Measurements from ENCODE around the gene C11orf86. TPM values are rescaled to one million over a fixed set of nuclear protein-coding genes. Genes with fewer than 3 reads are reported as not detected.

The C11orf86 gene
- total and polyA plus RNA-seq, 10 of the 15 experiments (the other 5 are each of a cell fraction or from before 2014, with no cell fraction given), result not detected

- Histone ChIP-seq H3K4me2 (ENCODE audit: control insufficient read depth, insufficient read depth) (no peak overlapping the region), H3K9me3 (replicated peaks; ENCODE audit: control insufficient read depth, insufficient read depth, low read length) (no peaks in the 10 kb centered on the region), H3K4me3 (no peak overlapping the region), H3K36me3 (ENCODE audit: control insufficient read depth in 2 of 2, insufficient read depth in 2 of 2, low read length in 1 of 2) (no peaks in the 10 kb centered on the region), H4K20me1 (ENCODE audit: control insufficient read depth, insufficient read depth) (no peaks in the 10 kb centered on the region), H3K27me3 (replicated peaks in 1 of 2; ENCODE audit: control insufficient read depth in 2 of 2, insufficient read depth in 2 of 2, low read length in 1 of 2) (no peaks in the 10 kb centered on the region), H2AFZ (ENCODE audit: control insufficient read depth, low read depth, low read length) (no peak overlapping the region), H3K9ac (ENCODE audit: control insufficient read depth, insufficient read depth, low read length) (no peak overlapping the region), H3K4me1 (ENCODE audit: control insufficient read depth, insufficient read depth, low read length) (no peaks in the 10 kb centered on the region), H3K27ac (ENCODE audit: control insufficient read depth, insufficient read depth) (no peak overlapping the region), H3K79me2 (ENCODE audit: control insufficient read depth, insufficient read depth, low read length) (no peaks in the 10 kb centered on the region)
- intact Hi-C loops (cut with micrococcal nuclease; ENCODE audit: unreplicated experiment), result no loop called here
- BruUV-seq (replicated peaks), result no TSS peak
- CTCF ChIA-PET, result interaction anchor here (1.0 kb wide), 1 partner anchor 15 kb away, joined by 3 read pairs; no protein-coding TSS in a partner anchor
- in situ Hi-C loops (cut with MboI), result no loop called here
- no peak for FAIRE-seq
- TF ChIP-seq SPI1 (IDR thresholded peaks at IDR 0.05; ENCODE audit: borderline replicate concordance, insufficient read depth, low read depth, low read length), result no peak
- TF ChIP-seq IKZF1 (conservative IDR thresholded peaks at IDR 0.05), result no peak
- no peak for TF ChIP-seq RELB (IDR thresholded peaks at IDR 0.05; ENCODE audit: low read depth)
- TF ChIP-seq MXI1 (IDR thresholded peaks at IDR 0.05; ENCODE audit: low read depth, low read length), result no peak
- TF ChIP-seq CREB1 (IDR thresholded peaks at IDR 0.05; ENCODE audit: low read depth), result no peak
- TF ChIP-seq CHD4 (IDR thresholded peaks at IDR 0.05), result no peak
- no peak for TF ChIP-seq ETV6 (conservative IDR thresholded peaks at IDR 0.05 in 1 of 2, IDR thresholded peaks at IDR 0.05 in 1 of 2; ENCODE audit: borderline replicate concordance in 1 of 2, low read depth in 1 of 2)
- TF ChIP-seq HCFC1 (IDR thresholded peaks at IDR 0.05; ENCODE audit: low read length), result no peak
- TF ChIP-seq MTA3 (IDR thresholded peaks at IDR 0.05; ENCODE audit: borderline replicate concordance, low read length), result no peak
- TF ChIP-seq CEBPB (IDR thresholded peaks at IDR 0.05; ENCODE audit: borderline replicate concordance in 1 of 2, low read depth in 2 of 2, low read length in 2 of 2), result no peak
- no peak for TF ChIP-seq RCOR1 (conservative IDR thresholded peaks at IDR 0.05; ENCODE audit: low read depth, low read length)
- TF ChIP-seq CBFB (IDR thresholded peaks at IDR 0.05; ENCODE audit: low read depth), result no peak
- no peak for TF ChIP-seq NBN (IDR thresholded peaks at IDR 0.05)
- TF ChIP-seq NFYB (IDR thresholded peaks at IDR 0.05; ENCODE audit: insufficient read depth, low read depth, low read length), result no peak
- TF ChIP-seq HDAC6 (IDR thresholded peaks at IDR 0.05; ENCODE audit: unreplicated experiment), result no peak
- TF ChIP-seq IRF3 (IDR thresholded peaks at IDR 0.05), result no peak
- SMC1A ChIA-PET (ENCODE audit: uncharacterized antibody, unreplicated experiment), result no interaction called here
- ATAC-seq, result no peak
- WGBS (ENCODE audit: insufficient coverage, insufficient replicate concordance, low lambda C conversion rate, missing lambda C conversion rate), result 71% methylated on average over 7 of the region's 7 CpGs
- POLR2A ChIA-PET, result no interaction called here
- no peak for DNase-seq (ENCODE audit: low read depth, low spot score)
- RAD21 ChIA-PET (ENCODE audit: unreplicated experiment), result no interaction called here
Measured at GRCh38 chr11:67007126-67007525, 32.0 kb downstream of the C11orf86 start.
